Measurements from ENCODE around the gene TMOD3. TPM values are rescaled to one million over a fixed set of nuclear protein-coding genes. Genes with fewer than 3 reads are reported as not detected.

The TMOD3 gene
- total and polyA plus RNA-seq, 4 donors: 7.2 to 23.9 (median 14.1) TPM

- DNase-seq (ENCODE audit: low spot score): no peak
- WGBS: 91% methylated on average over 2 of the region's 2 CpGs
- Histone ChIP-seq H3K36me3 (ENCODE audit: control insufficient read depth in 4 of 4, insufficient read depth in 3 of 4, low read depth in 1 of 4, low read length in 3 of 4) (no peaks in the 10 kb centered on the region), H3K4me1 (ENCODE audit: control insufficient read depth in 4 of 4, insufficient read depth in 4 of 4, low read length in 3 of 4) (peaks cover 0 to 3% (median 0%) of the 10 kb centered on the region in 4 donors), H3K9me3 (ENCODE audit: control insufficient read depth in 4 of 4, low read length in 3 of 4) (no peaks in the 10 kb centered on the region), H3K27ac (ENCODE audit: low read depth in 1 of 2, low read length in 2 of 2) (no peak overlapping the region), H3K27me3 (ENCODE audit: control insufficient read depth in 4 of 4, insufficient read depth in 4 of 4, low read length in 3 of 4) (no peaks in the 10 kb centered on the region), H3K9ac (ENCODE audit: low read depth in 1 of 2, low read length in 2 of 2) (no peak overlapping the region), H3K4me3 (ENCODE audit: low read depth in 1 of 3, low read length in 3 of 3) (no peak overlapping the region)
- TF ChIP-seq REST (IDR thresholded peaks at IDR 0.05) (no peak), NR2F2 (IDR thresholded peaks at IDR 0.05) (no peak), FOXA1 (IDR thresholded peaks at IDR 0.05) (no peak), YY1 (IDR thresholded peaks at IDR 0.05) (no peak), GABPA (IDR thresholded peaks at IDR 0.05 in 1 of 2, conservative IDR thresholded peaks at IDR 0.05 in 1 of 2) (no peak), MAX (IDR thresholded peaks at IDR 0.05) (no peak), RXRA (IDR thresholded peaks at IDR 0.05) (no peak)
These were observed 25.5 kb upstream of the TMOD3 start for GRCh38 chr15:51803965-51804364.

GRCh38 chr15:51806123-51806522 lies 23.3 kb upstream of the TMOD3 start:
- Histone ChIP-seq H3K4me1 (ENCODE audit: control insufficient read depth in 4 of 4, insufficient read depth in 4 of 4, low read length in 3 of 4) (peaks cover 0 to 3% (median 0%) of the 10 kb centered on the region in 4 donors), H3K36me3 (ENCODE audit: control insufficient read depth in 4 of 4, insufficient read depth in 3 of 4, low read depth in 1 of 4, low read length in 3 of 4) (no peaks in the 10 kb centered on the region), H3K9ac (ENCODE audit: low read depth in 1 of 2, low read length in 2 of 2) (no peak overlapping the region), H3K27me3 (ENCODE audit: control insufficient read depth in 4 of 4, insufficient read depth in 4 of 4, low read length in 3 of 4) (no peaks in the 10 kb centered on the region), H3K4me3 (ENCODE audit: low read depth in 1 of 3, low read length in 3 of 3) (no peak overlapping the region), H3K27ac (ENCODE audit: low read depth in 1 of 2, low read length in 2 of 2) (no peak overlapping the region), H3K9me3 (ENCODE audit: control insufficient read depth in 4 of 4, low read length in 3 of 4) (no peaks in the 10 kb centered on the region)
- DNase-seq (ENCODE audit: low spot score): no peak
- WGBS: 84% methylated on average over 2 of the region's 2 CpGs
- TF ChIP-seq EGR1 (IDR thresholded peaks at IDR 0.05; ENCODE audit: low read depth in 2 of 2) (no peak), REST (IDR thresholded peaks at IDR 0.05) (no peak), NR2F2 (IDR thresholded peaks at IDR 0.05) (no peak), JUND (IDR thresholded peaks at IDR 0.05) (no peak), FOXA1 (IDR thresholded peaks at IDR 0.05) (no peak), GABPA (IDR thresholded peaks at IDR 0.05 in 1 of 2, conservative IDR thresholded peaks at IDR 0.05 in 1 of 2) (no peak), TAF1 (conservative IDR thresholded peaks at IDR 0.05) (no peak), ZBTB33 (IDR thresholded peaks at IDR 0.05) (no peak), CTCF (IDR thresholded peaks at IDR 0.05; ENCODE audit: low read depth, low read length, missing input control) (no peak), MAX (IDR thresholded peaks at IDR 0.05) (no peak), RAD21 (IDR thresholded peaks at IDR 0.05) (no peak), RXRA (IDR thresholded peaks at IDR 0.05) (no peak), ATF3 (IDR thresholded peaks at IDR 0.05) (no peak), HNF4A (conservative IDR thresholded peaks at IDR 0.05) (no peak), YY1 (IDR thresholded peaks at IDR 0.05) (no peak), FOXA2 (IDR thresholded peaks at IDR 0.05) (no peak), HNF4G (IDR thresholded peaks at IDR 0.05) (no peak), SP1 (IDR thresholded peaks at IDR 0.05) (no peak)

All from liver (tissue), 9 donors.